Measurements from ENCODE around the gene NUDT1. TPM values are rescaled to one million over a fixed set of nuclear protein-coding genes. Genes with fewer than 3 reads are reported as not detected.

Gene NUDT1
- total RNA-seq, 1 donor from 2014 or later, result 19.2 TPM

DNA sequence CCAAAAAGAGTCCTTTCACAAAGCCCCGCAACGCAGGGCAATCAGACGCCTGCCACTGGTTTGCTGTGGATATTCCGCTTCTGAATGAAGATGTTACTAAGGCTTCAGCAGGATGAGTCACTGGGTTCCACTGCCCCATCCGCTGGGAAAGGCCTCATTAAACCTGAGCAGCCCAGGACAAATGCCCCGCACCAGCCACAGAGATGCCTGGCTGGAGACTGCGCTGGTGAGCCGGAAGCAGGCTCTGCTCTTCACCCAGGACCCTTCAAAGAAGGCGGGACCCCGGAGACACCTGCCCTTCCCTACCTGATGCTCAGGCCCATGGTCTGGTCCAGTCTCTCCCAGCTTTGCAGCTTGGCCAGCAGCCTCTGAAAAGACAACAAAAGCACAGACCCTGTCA, 29.1 kb upstream of the NUDT1 start:
- no peaks in the 10 kb centered on the region for H3K9me3 Mint-ChIP-seq
- DNase-seq (ENCODE audit: low spot score in 2 of 2, unreplicated experiment in 2 of 2), result no peak
- no peak overlapping the region for H3K27ac Mint-ChIP-seq
- H3K27me3 Mint-ChIP-seq (ENCODE audit: low read depth), result no peaks in the 10 kb centered on the region
- H3K4me3 Mint-ChIP-seq, result no peak overlapping the region
- TF ChIP-seq, protein P1, sequence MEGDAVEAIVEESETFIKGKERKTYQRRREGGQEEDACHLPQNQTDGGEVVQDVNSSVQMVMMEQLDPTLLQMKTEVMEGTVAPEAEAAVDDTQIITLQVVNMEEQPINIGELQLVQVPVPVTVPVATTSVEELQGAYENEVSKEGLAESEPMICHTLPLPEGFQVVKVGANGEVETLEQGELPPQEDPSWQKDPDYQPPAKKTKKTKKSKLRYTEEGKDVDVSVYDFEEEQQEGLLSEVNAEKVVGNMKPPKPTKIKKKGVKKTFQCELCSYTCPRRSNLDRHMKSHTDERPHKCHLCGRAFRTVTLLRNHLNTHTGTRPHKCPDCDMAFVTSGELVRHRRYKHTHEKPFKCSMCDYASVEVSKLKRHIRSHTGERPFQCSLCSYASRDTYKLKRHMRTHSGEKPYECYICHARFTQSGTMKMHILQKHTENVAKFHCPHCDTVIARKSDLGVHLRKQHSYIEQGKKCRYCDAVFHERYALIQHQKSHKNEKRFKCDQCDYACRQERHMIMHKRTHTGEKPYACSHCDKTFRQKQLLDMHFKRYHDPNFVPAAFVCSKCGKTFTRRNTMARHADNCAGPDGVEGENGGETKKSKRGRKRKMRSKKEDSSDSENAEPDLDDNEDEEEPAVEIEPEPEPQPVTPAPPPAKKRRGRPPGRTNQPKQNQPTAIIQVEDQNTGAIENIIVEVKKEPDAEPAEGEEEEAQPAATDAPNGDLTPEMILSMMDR (IDR thresholded peaks at IDR 0.05; ENCODE audit: unreplicated experiment), result no peak
- H3K4me1 Mint-ChIP-seq, result no peaks in the 10 kb centered on the region
- H3K36me3 Mint-ChIP-seq, result peaks cover 46% of the 10 kb centered on the region

- H3K4me3 Mint-ChIP-seq, result no peak overlapping the region
- no peaks in the 10 kb centered on the region for H3K4me1 Mint-ChIP-seq
- TF ChIP-seq, protein P1 (IDR thresholded peaks at IDR 0.05; ENCODE audit: unreplicated experiment), result no peak
- no peak for DNase-seq (ENCODE audit: low spot score in 2 of 2, unreplicated experiment in 2 of 2)
- H3K27me3 Mint-ChIP-seq (ENCODE audit: low read depth), result no peaks in the 10 kb centered on the region
- no peak overlapping the region for H3K27ac Mint-ChIP-seq
- peaks cover 49% of the 10 kb centered on the region for H3K36me3 Mint-ChIP-seq
- H3K9me3 Mint-ChIP-seq, result no peaks in the 10 kb centered on the region
Measured at GRCh38 chr7:2213551-2214215, 28.3 kb upstream of the NUDT1 start.

DNA sequence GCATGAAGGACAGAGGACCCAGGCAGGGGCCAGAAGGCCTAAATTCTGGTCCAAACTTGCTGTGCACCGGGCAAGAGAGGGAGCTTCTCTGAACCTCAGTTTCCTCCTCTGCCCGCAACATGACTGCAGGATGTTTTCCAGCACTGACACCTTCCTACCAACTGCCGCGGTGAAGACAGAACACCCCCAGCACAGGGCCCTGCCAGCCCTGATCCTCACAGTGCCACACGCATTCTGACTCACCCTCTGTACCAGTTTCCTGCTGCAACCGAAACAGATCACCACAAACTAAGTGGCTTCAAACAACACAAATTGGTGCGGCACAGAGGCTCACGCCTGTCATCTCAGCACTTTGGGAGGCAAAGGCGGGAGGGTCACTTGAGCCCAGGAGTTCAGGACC, 27.4 kb upstream of the NUDT1 start:
- H3K9me3 Mint-ChIP-seq, result no peaks in the 10 kb centered on the region
- no peak overlapping the region for H3K27ac Mint-ChIP-seq
- H3K4me3 Mint-ChIP-seq, result no peak overlapping the region
- H3K4me1 Mint-ChIP-seq, result no peaks in the 10 kb centered on the region
- H3K36me3 Mint-ChIP-seq, result peaks cover 45% of the 10 kb centered on the region
- DNase-seq (ENCODE audit: low spot score in 2 of 2, unreplicated experiment in 2 of 2), result no peak
- TF ChIP-seq, protein P1 (IDR thresholded peaks at IDR 0.05; ENCODE audit: unreplicated experiment), result no peak
- no peaks in the 10 kb centered on the region for H3K27me3 Mint-ChIP-seq (ENCODE audit: low read depth)

DNA sequence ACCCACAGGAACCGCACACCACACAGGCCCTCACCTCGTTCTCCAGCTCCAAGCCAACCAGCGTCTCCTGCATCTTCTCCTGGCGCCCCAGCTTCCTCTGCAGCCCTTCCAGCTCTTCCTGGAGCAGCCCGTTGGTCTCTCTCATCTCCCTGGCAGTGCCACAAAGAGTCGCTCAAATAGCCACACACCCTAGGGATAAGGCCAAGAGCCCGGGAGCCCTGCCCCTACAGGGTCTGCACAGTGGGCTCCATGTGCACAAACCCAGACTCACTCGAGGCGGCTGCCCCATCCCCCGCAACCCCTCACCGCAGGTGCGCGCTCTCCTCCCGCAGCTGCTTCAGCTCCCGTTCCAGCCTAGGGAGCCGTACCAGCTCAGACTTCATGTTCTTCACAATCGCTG, 26.2 kb upstream of the NUDT1 start:
- Mint-ChIP-seq H3K36me3 (peaks cover 45% of the 10 kb centered on the region), H3K9me3 (no peaks in the 10 kb centered on the region), H3K4me3 (no peak overlapping the region), H3K27me3 (ENCODE audit: low read depth) (no peaks in the 10 kb centered on the region), H3K4me1 (no peaks in the 10 kb centered on the region), H3K27ac (no peak overlapping the region)
- TF ChIP-seq, protein P1 (IDR thresholded peaks at IDR 0.05; ENCODE audit: unreplicated experiment), result no peak
- DNase-seq (ENCODE audit: low spot score in 2 of 2, unreplicated experiment in 2 of 2), result no peak

DNA sequence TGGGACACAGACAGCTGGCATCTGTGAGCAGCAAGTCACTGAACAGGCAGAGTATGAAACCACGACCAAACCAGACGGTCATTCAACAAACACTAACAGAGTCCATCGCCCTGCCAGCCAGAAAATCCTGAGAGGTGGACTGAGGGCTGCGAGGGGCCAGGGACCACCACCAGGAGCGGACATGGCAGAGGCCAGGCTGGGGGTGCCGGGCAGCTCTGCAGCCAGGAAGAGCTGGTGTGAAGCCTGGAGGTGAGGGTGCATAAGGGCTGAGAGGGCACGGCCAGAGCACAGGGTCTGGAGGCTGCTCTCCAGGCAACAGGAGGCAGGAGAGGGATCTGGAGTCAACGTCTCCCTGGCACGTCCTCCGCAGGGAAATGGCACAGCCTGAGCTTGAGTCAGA, 24.8 kb upstream of the NUDT1 start:
- Mint-ChIP-seq H3K27ac (no peak overlapping the region), H3K36me3 (peaks cover 44% of the 10 kb centered on the region), H3K4me1 (no peaks in the 10 kb centered on the region), H3K4me3 (no peak overlapping the region), H3K9me3 (no peaks in the 10 kb centered on the region), H3K27me3 (ENCODE audit: low read depth) (no peaks in the 10 kb centered on the region)
- TF ChIP-seq, protein P1 (IDR thresholded peaks at IDR 0.05; ENCODE audit: unreplicated experiment), result no peak
- DNase-seq (ENCODE audit: low spot score in 2 of 2, unreplicated experiment in 2 of 2), result no peak
